ENCODE results near the gene FLNA. TPM values are rescaled to one million over a fixed set of nuclear protein-coding genes. Genes with fewer than 3 reads are reported as not detected.

Gene FLNA
- total RNA-seq, 1 donor from 2014 or later: 953 TPM

GRCh38 chrX:154334496-154334895 is 39.9 kb downstream of the FLNA start:
- no peak for DNase-seq (ENCODE audit: low read depth)
- H3K4me3 ChIP-seq (ENCODE audit: low read depth, low read length): no peak overlapping the region
- TF ChIP-seq, protein P1, sequence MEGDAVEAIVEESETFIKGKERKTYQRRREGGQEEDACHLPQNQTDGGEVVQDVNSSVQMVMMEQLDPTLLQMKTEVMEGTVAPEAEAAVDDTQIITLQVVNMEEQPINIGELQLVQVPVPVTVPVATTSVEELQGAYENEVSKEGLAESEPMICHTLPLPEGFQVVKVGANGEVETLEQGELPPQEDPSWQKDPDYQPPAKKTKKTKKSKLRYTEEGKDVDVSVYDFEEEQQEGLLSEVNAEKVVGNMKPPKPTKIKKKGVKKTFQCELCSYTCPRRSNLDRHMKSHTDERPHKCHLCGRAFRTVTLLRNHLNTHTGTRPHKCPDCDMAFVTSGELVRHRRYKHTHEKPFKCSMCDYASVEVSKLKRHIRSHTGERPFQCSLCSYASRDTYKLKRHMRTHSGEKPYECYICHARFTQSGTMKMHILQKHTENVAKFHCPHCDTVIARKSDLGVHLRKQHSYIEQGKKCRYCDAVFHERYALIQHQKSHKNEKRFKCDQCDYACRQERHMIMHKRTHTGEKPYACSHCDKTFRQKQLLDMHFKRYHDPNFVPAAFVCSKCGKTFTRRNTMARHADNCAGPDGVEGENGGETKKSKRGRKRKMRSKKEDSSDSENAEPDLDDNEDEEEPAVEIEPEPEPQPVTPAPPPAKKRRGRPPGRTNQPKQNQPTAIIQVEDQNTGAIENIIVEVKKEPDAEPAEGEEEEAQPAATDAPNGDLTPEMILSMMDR (conservative IDR thresholded peaks at IDR 0.05; ENCODE audit: low read depth, low read length): no peak

DNA sequence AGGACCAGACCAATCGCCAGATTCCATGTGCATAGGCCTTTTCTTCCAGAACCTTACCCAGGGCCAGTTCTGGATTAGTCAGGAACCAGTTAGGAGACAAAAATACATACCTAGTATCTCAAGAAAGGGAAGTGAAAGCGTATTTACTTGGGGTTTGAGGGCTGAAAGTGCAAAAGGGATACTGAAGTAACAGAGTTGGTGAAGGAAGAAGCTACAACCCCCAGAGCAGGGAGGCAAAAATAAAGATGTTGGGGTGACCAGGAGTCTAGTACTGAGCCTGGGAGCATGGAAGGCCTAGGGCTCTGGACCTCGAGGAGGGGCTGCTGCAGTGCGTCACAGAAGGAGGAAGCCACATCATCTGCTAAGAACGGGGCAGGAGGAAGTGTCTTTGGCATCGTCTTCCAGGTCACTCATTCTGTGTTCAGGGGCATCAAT is 40.6 kb downstream of the FLNA start:
- no peak overlapping the region for H3K4me3 ChIP-seq (ENCODE audit: low read depth, low read length)
- DNase-seq (ENCODE audit: low read depth): no peak
- TF ChIP-seq, protein P1 (conservative IDR thresholded peaks at IDR 0.05; ENCODE audit: low read depth, low read length): no peak

DNA sequence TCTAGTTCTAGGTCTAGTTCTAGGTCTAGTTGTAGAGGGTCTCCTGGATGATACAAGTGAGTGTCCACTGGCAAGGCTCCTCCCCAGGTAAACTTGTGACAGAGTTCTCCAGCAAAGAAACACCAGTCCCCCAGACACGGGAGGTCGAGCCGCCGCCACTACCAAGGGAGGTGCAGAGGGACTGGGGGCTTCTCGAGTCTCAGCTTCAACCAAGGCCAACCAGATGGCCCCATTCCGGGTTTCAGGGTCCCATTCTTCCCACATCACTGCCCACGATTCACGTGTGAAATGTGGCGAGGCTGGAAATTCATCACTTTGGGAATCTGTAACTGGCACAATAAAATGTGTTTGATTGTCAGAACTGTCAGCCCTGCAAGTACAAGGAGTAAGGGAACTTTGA is 41.3 kb downstream of the FLNA start:
- TF ChIP-seq, protein P1 (conservative IDR thresholded peaks at IDR 0.05; ENCODE audit: low read depth, low read length): no peak
- H3K4me3 ChIP-seq (ENCODE audit: low read depth, low read length): no peak overlapping the region
- DNase-seq (ENCODE audit: low read depth): no peak

GRCh38 chrX:154332561-154332960 is 41.9 kb downstream of the FLNA start:
- no peak overlapping the region for H3K4me3 ChIP-seq (ENCODE audit: low read depth, low read length)
- DNase-seq (ENCODE audit: low read depth): no peak
- TF ChIP-seq, protein P1 (conservative IDR thresholded peaks at IDR 0.05; ENCODE audit: low read depth, low read length): no peak

DNA sequence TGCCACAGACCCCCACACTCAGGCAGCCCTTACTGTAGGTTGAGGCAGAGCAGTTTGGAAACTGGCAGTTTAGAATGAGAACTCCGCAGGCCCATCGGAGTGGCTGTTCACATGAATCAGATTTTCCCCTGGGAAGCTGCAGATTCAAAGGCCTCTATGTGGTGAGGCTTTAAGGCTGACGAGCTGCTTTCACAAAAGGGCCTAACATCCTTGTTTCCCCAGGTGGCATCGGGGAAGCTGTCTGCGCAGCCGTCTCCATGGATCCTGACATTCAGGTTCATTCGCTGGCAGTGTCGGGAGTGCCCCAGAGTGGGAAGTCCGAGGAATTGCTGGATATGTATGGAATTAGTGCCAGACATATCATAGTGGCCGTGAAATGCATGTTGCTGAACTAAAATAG is 45.1 kb downstream of the FLNA start:
- no peak for DNase-seq (ENCODE audit: low read depth)
- TF ChIP-seq, protein P1 (conservative IDR thresholded peaks at IDR 0.05; ENCODE audit: low read depth, low read length): no peak

GRCh38 chrX:154328646-154329045 is 45.8 kb downstream of the FLNA start:
- H3K4me3 ChIP-seq (ENCODE audit: low read depth, low read length): no peak overlapping the region
- TF ChIP-seq, protein P1 (conservative IDR thresholded peaks at IDR 0.05; ENCODE audit: low read depth, low read length): no peak
- DNase-seq (ENCODE audit: low read depth): no peak

More for the DNA sequence above, 45.1 kb downstream of the FLNA start:
- H3K4me3 ChIP-seq (ENCODE audit: low read depth, low read length): no peak overlapping the region

DNA sequence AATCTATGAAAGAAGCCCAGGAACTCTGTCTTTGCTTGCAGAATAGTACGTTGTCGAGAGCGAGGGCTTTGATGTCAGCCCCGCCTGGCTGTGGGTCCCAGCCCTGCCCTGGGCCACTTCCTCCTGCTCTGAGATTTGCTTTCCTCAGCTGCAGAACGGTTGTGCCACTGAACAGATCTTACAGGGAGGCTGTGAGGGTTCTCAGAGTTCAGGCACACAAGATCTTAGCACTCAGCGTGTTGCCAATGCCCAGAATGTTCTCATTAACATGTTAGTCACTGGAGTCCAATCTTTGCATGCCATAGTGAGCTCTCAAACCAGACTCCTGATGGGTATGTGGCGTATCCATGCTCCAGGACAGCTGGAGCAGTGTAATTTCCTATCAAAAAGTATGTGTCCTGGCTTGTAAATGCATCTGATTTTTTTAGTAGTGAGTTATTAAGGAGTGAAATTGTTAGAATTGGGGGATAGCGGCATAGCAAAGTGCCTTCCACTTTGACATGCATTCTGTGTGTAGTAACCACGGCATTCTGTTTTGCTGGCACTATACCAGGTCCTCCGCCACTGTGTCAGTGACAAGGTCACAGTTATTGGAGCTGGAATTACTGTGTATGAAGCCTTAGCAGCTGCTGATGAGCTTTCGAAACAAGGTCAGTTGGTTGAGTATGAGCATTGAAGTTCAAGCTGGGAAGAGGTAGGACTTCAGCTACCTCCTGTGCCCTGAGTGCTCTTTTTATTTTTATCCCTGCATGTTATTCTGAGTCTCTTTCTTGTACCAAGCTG is 47.2 kb downstream of the FLNA start:
- DNase-seq (ENCODE audit: low read depth): no peak
- no peak overlapping the region for H3K4me3 ChIP-seq (ENCODE audit: low read depth, low read length)
- TF ChIP-seq, protein P1 (conservative IDR thresholded peaks at IDR 0.05; ENCODE audit: low read depth, low read length): no peak
